ENCODE measurements around the gene KCTD11.

KCTD11 gene

DNA sequence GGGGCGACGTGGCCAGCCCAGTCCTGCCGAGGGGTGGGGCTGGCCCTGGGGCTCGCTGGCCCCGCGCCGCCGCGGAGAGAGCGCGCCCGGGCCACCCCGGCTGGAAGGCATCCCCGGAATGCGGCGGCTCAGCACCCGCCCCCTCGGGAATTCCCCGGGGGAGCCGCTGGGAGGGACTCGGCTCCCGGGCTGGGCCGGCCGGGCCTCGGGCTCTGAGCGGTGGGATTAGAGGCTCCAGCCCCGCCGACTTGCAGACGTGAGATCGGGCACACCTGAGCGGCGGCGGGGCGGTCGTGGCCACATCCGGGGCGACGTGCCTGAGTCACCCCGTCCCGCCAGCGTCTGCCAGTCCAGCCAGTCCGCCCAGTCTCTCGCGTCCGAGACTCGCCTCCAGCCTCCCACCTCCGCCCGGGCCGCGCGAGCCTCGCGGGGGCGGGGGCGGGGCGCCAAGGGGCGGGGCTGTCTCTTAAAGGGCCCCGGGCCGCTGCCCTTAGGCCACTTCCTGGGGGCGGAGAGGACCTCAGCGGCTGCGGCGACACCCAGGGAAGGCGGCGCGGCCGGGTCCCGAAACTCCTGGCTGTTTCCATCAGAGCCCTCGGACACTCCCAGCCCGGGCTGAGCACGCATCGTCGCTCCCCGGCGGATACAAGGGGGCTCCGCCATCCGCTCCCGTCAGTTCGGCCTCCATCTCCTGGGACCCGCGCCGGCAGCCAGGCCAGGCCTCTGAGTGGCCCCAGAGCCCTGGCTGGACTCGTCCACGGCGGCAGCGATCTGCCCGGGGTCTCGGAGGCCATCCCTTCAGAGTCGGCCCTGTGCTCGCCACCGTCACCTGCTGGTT lies at the start of gene KCTD11:
KCTD11 (plus strand) TSS at position 498 of the 838 bp plus-strand sequence.
- DNase-seq, result no peak

DNA sequence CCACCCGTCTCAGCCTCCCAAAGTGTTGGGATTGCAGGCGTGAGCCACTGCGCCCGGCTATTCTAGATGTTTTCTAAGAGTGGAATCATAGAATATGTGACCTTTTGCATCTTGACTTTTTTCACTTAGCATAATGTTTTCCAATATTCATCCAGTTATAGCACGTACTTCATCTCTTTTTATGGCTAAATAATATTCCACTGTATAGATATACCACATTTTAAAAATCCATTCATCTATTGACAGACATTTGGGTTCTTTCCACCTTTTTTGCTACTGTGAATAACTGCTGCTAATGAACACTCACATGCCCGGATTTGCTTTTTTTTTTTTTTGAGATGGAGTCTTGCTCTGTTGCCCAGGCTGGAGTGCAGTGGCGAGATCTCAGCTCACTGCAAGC lies 47.8 kb upstream of the KCTD11 start:
- DNase-seq, result no peak

DNA sequence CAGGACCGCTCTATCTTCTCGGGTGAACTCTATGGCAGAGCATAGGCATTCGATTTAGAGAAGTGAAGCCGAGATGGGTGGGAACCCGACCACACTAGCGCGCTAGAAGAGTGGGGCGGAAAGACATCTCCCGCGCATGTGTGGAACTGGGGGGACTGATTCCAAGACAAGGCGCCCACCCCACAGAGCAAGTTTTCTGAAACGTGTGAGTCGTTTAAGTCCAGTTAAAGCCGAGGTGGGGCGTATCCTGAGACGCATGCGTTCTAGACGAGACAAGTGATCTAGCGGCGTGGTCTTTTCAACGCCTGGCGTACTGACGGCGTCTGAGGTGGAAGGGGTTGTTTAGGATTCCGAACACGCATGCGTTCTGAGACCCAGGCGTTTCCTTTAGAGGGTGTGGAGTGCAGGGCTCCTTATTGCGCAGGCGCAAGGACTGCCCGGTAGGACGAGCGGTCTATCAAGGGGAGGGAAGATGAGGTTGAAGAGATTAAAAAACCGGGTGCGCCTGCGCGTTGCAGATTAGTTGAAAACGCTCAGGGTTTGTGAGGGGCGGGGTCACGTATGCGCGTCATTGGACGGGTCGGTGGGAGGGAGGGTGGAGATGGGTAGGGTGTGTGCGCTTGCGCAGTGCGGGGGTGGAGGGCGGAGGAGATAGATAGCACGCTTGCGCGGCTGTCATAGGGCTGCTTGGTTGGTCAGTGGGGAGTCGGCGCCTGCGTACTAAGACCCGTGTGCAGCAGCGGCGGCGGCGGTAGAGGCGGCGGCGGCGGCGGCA lies 44.9 kb upstream of the KCTD11 start, which contains the start of gene EIF5A:
EIF5A (plus strand) TSS at position 718 of the 775 bp plus-strand sequence. CDS start 2,008 bp downstream, outside the sequence.
- peak; percentile 90 for DNase-seq

DNA sequence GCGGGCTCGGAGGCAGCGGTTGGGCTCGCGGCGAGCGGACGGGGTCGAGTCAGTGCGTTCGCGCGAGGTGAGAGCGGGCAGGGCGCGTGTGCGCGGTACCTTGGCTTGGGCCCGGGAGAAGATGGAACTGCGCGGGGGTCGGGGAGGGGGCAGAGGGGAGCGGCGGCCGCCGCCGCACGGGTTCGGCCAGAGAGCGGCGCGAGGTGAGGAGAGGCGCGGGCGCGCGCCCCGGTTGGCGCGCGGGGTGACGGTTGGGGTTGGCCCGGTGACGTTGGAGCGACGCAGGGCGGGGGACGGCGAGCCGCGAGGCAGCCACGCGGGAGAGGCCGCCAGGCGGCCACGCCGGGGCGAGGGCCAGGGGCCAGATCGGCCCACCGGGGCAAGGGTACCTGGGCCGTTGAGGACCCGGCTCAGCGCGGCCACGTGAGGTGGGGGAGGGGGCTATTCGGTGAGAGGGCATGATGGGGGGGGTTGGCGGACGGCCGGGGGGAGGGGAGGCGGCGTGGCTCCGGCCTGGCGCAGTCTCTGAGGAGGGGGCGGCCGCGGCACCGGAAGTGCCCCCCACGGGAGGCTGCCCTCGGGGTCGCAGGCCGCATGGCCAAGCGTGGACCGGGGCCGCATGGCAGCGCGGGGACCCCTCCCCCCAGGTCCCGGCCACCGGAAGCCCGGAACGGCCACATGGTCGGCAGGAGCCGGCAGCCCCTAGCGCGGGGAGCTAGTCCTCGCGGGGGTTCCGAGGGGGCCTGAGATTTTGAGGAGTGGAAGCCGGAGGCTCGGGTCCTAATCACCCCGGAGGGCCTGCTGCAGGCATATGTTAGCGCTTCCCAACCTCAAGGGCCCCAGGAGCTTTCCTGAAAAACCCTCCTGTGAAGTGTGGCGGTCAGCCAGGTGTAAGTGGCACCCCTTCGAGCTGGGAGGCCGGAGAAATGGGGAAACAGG lies 44.0 kb upstream of the KCTD11 start:
- no peak for DNase-seq

DNA sequence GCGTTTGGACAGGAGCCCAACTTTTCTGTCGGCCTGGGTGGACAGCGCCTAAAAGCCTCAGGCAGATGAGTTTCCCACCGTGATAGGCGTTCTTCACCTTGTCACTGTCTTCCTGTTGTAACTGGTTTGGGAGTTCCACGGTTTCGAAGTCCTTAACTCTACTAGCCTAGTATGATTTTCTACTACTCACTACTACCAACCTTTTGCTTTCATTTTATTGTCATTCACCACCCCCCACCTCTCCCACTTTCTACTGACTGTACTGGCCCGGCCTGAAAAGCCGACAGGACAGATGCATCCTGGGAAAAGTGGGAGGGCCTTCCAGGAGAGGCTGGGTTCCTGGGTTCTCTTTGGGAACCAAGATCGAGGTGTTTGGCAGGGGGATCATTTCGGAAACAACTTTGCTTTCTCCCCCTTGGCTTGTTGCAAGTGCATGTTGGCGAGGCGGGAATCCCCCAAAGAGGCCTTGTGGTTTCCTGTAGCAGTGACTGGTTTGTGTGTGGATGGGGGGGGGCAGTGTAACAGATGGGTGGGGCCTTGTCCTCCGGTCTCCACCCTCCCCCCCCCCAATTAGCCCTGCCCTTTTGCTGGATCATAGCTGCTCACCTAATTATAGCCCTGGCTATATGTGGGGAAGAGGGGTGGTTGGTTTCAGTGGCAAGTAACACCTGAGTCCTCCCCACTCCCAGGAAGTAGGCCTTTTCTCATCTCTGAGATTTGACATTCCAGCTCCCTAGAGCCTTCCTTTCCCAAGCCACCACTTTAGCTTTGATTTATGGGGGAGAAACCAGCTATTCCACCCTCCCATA lies 43.1 kb upstream of the KCTD11 start:
- DNase-seq, result no peak

- no peak for DNase-seq
These were observed 42.3 kb upstream of the KCTD11 start for GRCh38 chr17:7309628-7310027.

GRCh38 chr17:7311110-7311705 lies 40.8 kb upstream of the KCTD11 start:
- no peak for DNase-seq

DNA sequence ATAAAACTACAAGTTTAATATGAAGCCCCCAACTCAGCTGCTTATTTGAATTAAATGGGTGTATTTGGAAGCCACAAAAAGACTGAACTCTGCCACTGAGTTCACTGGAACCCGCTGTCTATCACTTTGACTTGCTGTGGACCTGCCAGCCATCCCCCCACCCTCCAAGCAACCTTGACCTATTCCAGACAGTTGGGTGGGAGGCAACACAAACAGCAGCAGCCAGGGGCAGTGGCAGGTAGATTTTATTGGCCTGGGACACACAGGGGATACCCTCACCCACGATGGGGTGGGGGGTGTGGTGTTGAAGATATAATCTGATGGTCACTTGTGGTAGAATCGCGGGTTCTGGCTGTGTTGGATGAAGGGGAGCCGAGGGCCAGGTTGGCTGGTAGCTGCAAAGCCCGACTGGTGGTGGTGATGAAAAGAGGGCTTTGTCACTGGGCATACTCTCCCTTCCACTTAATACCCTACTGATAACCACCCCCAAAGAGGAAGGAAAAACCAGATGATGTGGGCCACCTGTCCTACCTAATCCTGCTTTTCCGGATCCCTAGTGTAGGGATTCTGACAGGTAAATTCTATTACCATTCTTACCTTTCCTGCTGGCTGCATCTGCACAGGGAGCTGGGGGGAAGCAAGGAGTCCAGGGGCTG lies 39.4 kb upstream of the KCTD11 start:
- DNase-seq, result no peak

- no peak for DNase-seq
These were observed 38.7 kb upstream of the KCTD11 start for GRCh38 chr17:7313088-7313889.

DNA sequence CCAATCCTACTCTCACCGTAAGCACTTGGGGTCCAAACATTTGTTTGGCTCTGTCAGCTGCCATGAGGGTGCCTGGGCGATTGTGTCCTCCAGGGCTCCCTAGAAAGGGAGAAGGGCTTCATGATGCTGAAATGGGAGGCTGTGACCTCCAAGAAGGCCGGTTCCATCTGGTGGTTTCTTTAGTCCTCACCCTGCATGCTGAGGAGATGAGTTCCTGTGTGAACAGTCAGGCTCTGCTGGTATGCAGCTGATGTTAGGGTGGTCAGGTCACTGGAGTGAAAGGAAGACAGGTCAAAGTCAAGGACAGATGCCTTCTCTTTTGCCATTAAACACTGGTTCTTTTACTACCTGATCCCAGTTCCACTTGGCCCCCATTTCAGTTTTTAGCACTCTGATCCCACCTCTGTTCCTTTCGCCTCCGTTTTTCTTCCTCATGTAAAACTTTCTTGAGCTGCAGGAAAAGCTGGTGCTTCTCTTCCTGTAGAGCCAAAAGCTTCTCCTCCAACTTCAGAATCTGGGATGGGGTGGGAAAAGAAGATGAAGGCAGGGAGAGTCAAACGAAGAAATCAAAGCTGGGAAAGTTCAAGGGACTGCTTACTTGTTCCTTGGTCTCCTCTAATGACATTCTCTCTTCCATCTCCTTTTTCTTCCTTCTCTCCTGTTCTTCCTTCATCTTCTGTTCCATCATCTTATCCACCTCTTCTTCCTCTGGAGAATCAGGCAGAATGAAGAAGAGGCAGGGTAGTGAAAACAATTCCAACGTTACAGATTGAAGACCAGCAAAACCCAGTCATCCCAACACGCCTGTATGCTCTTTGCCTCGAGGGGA lies 37.9 kb upstream of the KCTD11 start:
- no peak for DNase-seq

- DNase-seq, result peak; percentile 37
These were observed 37.0 kb upstream of the KCTD11 start, which contains the start of gene GPS2 for GRCh38 chr17:7314719-7315569. Gene GPS2 (minus strand): TSS chr17:7315360. CDS start chr17:7315052, 308 bp downstream.

GRCh38 chr17:7315570-7316235 lies 36.3 kb upstream of the KCTD11 start:
- no peak for DNase-seq

DNA sequence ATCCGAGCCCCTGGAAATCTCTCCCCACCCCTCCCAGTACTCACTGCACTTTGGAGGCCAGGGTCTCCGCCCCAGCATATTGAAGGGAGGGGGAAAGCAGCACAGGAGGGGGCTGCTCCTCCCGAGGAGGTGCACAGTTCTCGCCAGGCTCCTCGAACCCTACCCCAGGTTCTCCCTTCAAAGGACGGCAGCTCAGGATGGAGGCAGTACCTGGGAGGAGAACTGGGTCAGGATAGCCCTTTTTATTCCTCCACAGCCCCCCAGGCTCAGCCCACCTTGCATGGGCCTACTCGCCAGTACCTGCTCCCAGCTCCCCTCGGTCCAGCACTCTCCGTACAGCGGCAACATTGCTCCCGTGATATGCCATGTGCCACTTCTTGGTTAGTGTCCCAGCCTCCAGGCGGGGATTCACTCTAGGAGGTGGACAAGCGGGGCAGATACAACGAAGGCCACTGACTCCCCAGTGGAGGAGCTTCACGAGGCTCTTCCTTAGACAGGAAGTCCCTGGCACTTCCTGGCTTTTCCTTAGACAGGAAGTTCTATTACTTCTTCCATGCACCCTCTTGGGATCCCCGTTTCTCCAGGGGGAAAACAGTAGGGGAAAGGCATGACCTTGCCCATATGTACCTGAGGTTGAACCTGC lies 34.7 kb upstream of the KCTD11 start:
- no peak for DNase-seq

DNA sequence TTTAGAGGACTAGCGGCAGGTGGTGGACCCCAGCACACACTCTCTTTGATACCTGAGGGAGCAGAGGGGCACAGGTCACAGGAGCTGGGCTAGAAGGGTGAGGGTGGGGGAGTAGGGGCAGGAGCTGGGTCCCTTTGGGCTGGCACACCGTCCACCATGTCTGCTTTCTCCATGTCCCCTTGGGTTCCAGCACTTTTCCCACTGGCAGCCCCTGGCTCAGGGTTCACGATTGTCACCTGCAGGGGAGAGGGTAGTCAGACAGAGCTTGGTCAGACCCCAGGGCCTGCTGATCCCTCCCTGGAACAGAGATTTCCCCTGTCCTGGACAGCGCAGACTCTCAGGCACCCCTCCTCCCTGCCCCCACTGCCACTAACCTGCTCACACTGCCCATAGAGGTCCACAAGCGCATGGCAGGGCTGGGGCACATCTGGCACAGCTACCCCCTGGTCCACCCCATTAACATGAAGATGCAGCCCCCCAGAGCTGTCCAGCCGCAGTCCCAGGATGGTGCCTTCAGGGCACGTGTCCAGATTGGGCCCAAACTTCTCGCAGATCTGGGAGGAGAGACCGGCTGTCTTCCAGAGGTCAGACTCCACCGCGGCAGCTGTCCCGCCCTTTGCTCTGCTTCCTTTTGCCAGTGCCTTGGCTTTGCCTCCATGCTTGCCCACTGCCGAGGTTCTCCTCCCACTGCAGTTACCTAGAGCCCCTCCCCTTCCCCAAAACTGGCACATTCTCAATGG lies 33.7 kb upstream of the KCTD11 start:
- no peak for DNase-seq

DNA sequence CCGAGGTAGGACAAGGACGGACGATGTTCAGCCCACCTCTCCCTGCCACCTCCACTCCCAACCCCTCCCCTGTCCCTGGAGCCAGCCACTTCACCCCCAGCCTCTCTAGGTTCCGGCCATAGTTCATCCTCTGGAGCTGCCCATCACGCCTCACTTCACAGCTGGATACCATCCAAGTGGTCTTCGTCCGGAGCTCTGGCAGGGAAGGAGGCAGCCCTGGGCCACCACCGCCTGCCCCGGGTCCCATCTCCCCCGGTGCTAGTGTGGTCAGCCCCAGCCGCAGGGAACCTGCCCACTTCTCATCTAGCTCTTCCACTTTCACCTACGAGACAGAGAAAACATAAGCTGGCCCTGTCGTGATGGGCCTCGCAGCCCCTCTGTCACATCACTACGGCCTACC lies 30.5 kb upstream of the KCTD11 start:
- DNase-seq, result no peak

- DNase-seq, result no peak
These were observed 29.3 kb upstream of the KCTD11 start for GRCh38 chr17:7322520-7323194.
